Measurements from ENCODE around the gene TRMO. TPM values are rescaled to one million over a fixed set of nuclear protein-coding genes. Genes with fewer than 3 reads are reported as not detected.

The TRMO gene
- total RNA-seq, 2 donors from 2014 or later = 41.2 to 46.3 TPM

GRCh38 chr9:97880336-97880735, 42.0 kb downstream of the TRMO start:
- peaks cover 3% of the 10 kb centered on the region for H3K4me1 Mint-ChIP-seq
- no peak overlapping the region for H3K4me3 Mint-ChIP-seq
- H3K9me3 ChIP-seq (ENCODE audit: control insufficient read depth, low read length, poor library complexity, severe bottlenecking) = no peaks in the 10 kb centered on the region
- H3K36me3 Mint-ChIP-seq (ENCODE audit: low read depth) = peaks cover 5% of the 10 kb centered on the region
- ATAC-seq = no peak
- H3K27me3 Mint-ChIP-seq = no peaks in the 10 kb centered on the region
- no peak for DNase-seq
- no peak overlapping the region for H3K27ac Mint-ChIP-seq

GRCh38 chr9:97876061-97876460, 46.2 kb downstream of the TRMO start:
- Mint-ChIP-seq H3K4me1 (peaks cover 3% of the 10 kb centered on the region), H3K27me3 (no peaks in the 10 kb centered on the region), H3K27ac (no peak overlapping the region), H3K36me3 (ENCODE audit: low read depth) (peaks cover 10% of the 10 kb centered on the region), H3K4me3 (no peak overlapping the region)
- ATAC-seq = no peak
- no peaks in the 10 kb centered on the region for H3K9me3 ChIP-seq (ENCODE audit: control insufficient read depth, low read length, poor library complexity, severe bottlenecking)
- no peak for DNase-seq

- Mint-ChIP-seq H3K36me3 (ENCODE audit: low read depth) (peaks cover 10% of the 10 kb centered on the region), H3K4me3 (no peak overlapping the region), H3K4me1 (peaks cover 3% of the 10 kb centered on the region), H3K27ac (no peak overlapping the region), H3K27me3 (no peaks in the 10 kb centered on the region)
- DNase-seq = no peak
- ATAC-seq = no peak
- no peaks in the 10 kb centered on the region for H3K9me3 ChIP-seq (ENCODE audit: control insufficient read depth, low read length, poor library complexity, severe bottlenecking)
Observed at GRCh38 chr9:97875111-97875510, 47.2 kb downstream of the TRMO start.

GRCh38 chr9:97874624-97875023, 47.7 kb downstream of the TRMO start:
- H3K9me3 ChIP-seq (ENCODE audit: control insufficient read depth, low read length, poor library complexity, severe bottlenecking) = no peaks in the 10 kb centered on the region
- DNase-seq (no peak), ATAC-seq (no peak)
- Mint-ChIP-seq H3K4me3 (no peak overlapping the region), H3K27ac (no peak overlapping the region), H3K27me3 (no peaks in the 10 kb centered on the region), H3K36me3 (ENCODE audit: low read depth) (peaks cover 10% of the 10 kb centered on the region), H3K4me1 (peaks cover 3% of the 10 kb centered on the region)

- Mint-ChIP-seq H3K27ac (no peak overlapping the region), H3K27me3 (no peaks in the 10 kb centered on the region), H3K4me1 (peaks cover 3% of the 10 kb centered on the region), H3K36me3 (ENCODE audit: low read depth) (peaks cover 10% of the 10 kb centered on the region), H3K4me3 (no peak overlapping the region)
- DNase-seq (no peak), ATAC-seq (no peak)
- no peaks in the 10 kb centered on the region for H3K9me3 ChIP-seq (ENCODE audit: control insufficient read depth, low read length, poor library complexity, severe bottlenecking)
Observed at GRCh38 chr9:97873882-97874281, 48.4 kb downstream of the TRMO start.

GRCh38 chr9:97873425-97873824, 48.9 kb downstream of the TRMO start:
- no peak overlapping the region for H3K4me3 Mint-ChIP-seq
- no peak overlapping the region for H3K27ac Mint-ChIP-seq
- peaks cover 3% of the 10 kb centered on the region for H3K4me1 Mint-ChIP-seq
- H3K36me3 Mint-ChIP-seq (ENCODE audit: low read depth) = peaks cover 10% of the 10 kb centered on the region
- H3K9me3 ChIP-seq (ENCODE audit: control insufficient read depth, low read length, poor library complexity, severe bottlenecking) = no peaks in the 10 kb centered on the region
- DNase-seq (no peak), ATAC-seq (no peak)
- H3K27me3 Mint-ChIP-seq = no peaks in the 10 kb centered on the region

GRCh38 chr9:97868859-97869258, 53.4 kb downstream of the TRMO start:
- peaks cover 14% of the 10 kb centered on the region for H3K9me3 ChIP-seq (ENCODE audit: control insufficient read depth, low read length, poor library complexity, severe bottlenecking)
- ATAC-seq (no peak), DNase-seq (no peak)
- Mint-ChIP-seq H3K27me3 (no peaks in the 10 kb centered on the region), H3K4me3 (no peak overlapping the region), H3K27ac (no peak overlapping the region), H3K36me3 (ENCODE audit: low read depth) (peaks cover 9% of the 10 kb centered on the region), H3K4me1 (no peaks in the 10 kb centered on the region)

- no peak for DNase-seq
- ATAC-seq = no peak
- Mint-ChIP-seq H3K36me3 (ENCODE audit: low read depth) (peaks cover 11% of the 10 kb centered on the region), H3K27ac (no peak overlapping the region), H3K4me3 (no peak overlapping the region), H3K27me3 (peaks cover 6% of the 10 kb centered on the region), H3K4me1 (no peaks in the 10 kb centered on the region)
- peaks cover 14% of the 10 kb centered on the region for H3K9me3 ChIP-seq (ENCODE audit: control insufficient read depth, low read length, poor library complexity, severe bottlenecking)
Observed at GRCh38 chr9:97866848-97867247, 55.5 kb downstream of the TRMO start.

GRCh38 chr9:97866300-97866699, 56.0 kb downstream of the TRMO start:
- DNase-seq = no peak
- Mint-ChIP-seq H3K4me3 (no peak overlapping the region), H3K27ac (no peak overlapping the region), H3K4me1 (no peaks in the 10 kb centered on the region), H3K27me3 (peaks cover 11% of the 10 kb centered on the region), H3K36me3 (ENCODE audit: low read depth) (peaks cover 9% of the 10 kb centered on the region)
- no peak for ATAC-seq
- peaks cover 14% of the 10 kb centered on the region for H3K9me3 ChIP-seq (ENCODE audit: control insufficient read depth, low read length, poor library complexity, severe bottlenecking)

GRCh38 chr9:97864396-97864795, 57.9 kb downstream of the TRMO start:
- Mint-ChIP-seq H3K27me3 (peaks cover 30% of the 10 kb centered on the region), H3K36me3 (ENCODE audit: low read depth) (peaks cover 11% of the 10 kb centered on the region), H3K4me1 (no peaks in the 10 kb centered on the region), H3K4me3 (no peak overlapping the region), H3K27ac (no peak overlapping the region)
- ATAC-seq (no peak), DNase-seq (no peak)
- peaks cover 14% of the 10 kb centered on the region for H3K9me3 ChIP-seq (ENCODE audit: control insufficient read depth, low read length, poor library complexity, severe bottlenecking)

- ATAC-seq (no peak), DNase-seq (no peak)
- H3K4me3 Mint-ChIP-seq = no peak overlapping the region
- peaks cover 39% of the 10 kb centered on the region for H3K27me3 Mint-ChIP-seq
- H3K36me3 Mint-ChIP-seq (ENCODE audit: low read depth) = peaks cover 11% of the 10 kb centered on the region
- H3K4me1 Mint-ChIP-seq = no peaks in the 10 kb centered on the region
- H3K9me3 ChIP-seq (ENCODE audit: control insufficient read depth, low read length, poor library complexity, severe bottlenecking) = peaks cover 14% of the 10 kb centered on the region
- no peak overlapping the region for H3K27ac Mint-ChIP-seq
Observed at GRCh38 chr9:97863314-97863713, 59.0 kb downstream of the TRMO start.

- H3K4me1 Mint-ChIP-seq = peaks cover 7% of the 10 kb centered on the region
- H3K27ac Mint-ChIP-seq = no peak overlapping the region
- H3K27me3 Mint-ChIP-seq = peaks cover 59% of the 10 kb centered on the region
- H3K4me3 Mint-ChIP-seq = no peak overlapping the region
- peaks cover 11% of the 10 kb centered on the region for H3K36me3 Mint-ChIP-seq (ENCODE audit: low read depth)
- ATAC-seq (no peak), DNase-seq (no peak)
- peaks cover 6% of the 10 kb centered on the region for H3K9me3 ChIP-seq (ENCODE audit: control insufficient read depth, low read length, poor library complexity, severe bottlenecking)
Observed at GRCh38 chr9:97861148-97861475, 61.2 kb downstream of the TRMO start.

- DNase-seq (no peak), ATAC-seq (no peak)
- no peak overlapping the region for H3K4me3 Mint-ChIP-seq
- H3K9me3 ChIP-seq (ENCODE audit: control insufficient read depth, low read length, poor library complexity, severe bottlenecking) = peaks cover 5% of the 10 kb centered on the region
- peaks cover 64% of the 10 kb centered on the region for H3K27me3 Mint-ChIP-seq
- peaks cover 11% of the 10 kb centered on the region for H3K36me3 Mint-ChIP-seq (ENCODE audit: low read depth)
- no peak overlapping the region for H3K27ac Mint-ChIP-seq
- peaks cover 7% of the 10 kb centered on the region for H3K4me1 Mint-ChIP-seq
Observed at GRCh38 chr9:97860451-97861147, 61.7 kb downstream of the TRMO start.

- Mint-ChIP-seq H3K27ac (no peak overlapping the region), H3K4me3 (no peak overlapping the region), H3K4me1 (peaks cover 7% of the 10 kb centered on the region), H3K27me3 (peaks cover 72% of the 10 kb centered on the region), H3K36me3 (ENCODE audit: low read depth) (peaks cover 6% of the 10 kb centered on the region)
- ATAC-seq (no peak), DNase-seq (no peak)
- peaks cover 4% of the 10 kb centered on the region for H3K9me3 ChIP-seq (ENCODE audit: control insufficient read depth, low read length, poor library complexity, severe bottlenecking)
Observed at GRCh38 chr9:97859346-97859745, 63.0 kb downstream of the TRMO start.

Measured in T-helper 17 cell (primary cell).